GM12878 (cell line): ENCODE results near the gene ZNF281. TPM values are rescaled to one million over a fixed set of nuclear protein-coding genes. Genes with fewer than 3 reads are reported as not detected.

Experiments
- ATAC-seq: fragments of 200-7000 bp; cut with Tn5 transposase; 3 replicates; pipeline ENCODE4 v1.9.1; 2020; ENCODE audit warnings: mild to moderate bottlenecking, moderate library complexity
- BruUV-seq: library from RNA; stranded (reverse); fragments of 400-500 nt; replicated peaks from 2 replicates; lab custom pipeline; 2021; lab: Mats Ljungman, UMichigan
- CTCF ChIA-PET: fragments of 300-600 bp; sonication (Branson Sonifier 250); formaldehyde crosslinking; extraction: SDS; loops from one replicate; lab custom pipeline; 2021; ENCODE audit warnings: inconsistent platforms; lab: Yijun Ruan, JAX
- POLR2A ChIA-PET: fragments of 350-600 bp; formaldehyde crosslinking; extraction: SDS; loops from one replicate; lab custom pipeline; 2021; ENCODE audit warnings: inconsistent platforms; lab: Charles Lee
- RAD21 ChIA-PET: fragments of 300-600 bp; sonication (Branson Sonifier 250); formaldehyde crosslinking; loops from one replicate; lab custom pipeline; 2023; ENCODE audit warnings: antibody characterized with exemption; ENCODE audit not compliant: unreplicated experiment; lab: Charles Lee
- SMC1A ChIA-PET: fragments of 300-600 bp; sonication (Branson Sonifier 250); formaldehyde crosslinking; loops from one replicate; lab custom pipeline; 2023; ENCODE audit not compliant: unreplicated experiment, uncharacterized antibody; lab: Charles Lee
- DNase-seq: peaks from one replicate; pipeline ENCODE4 v3.0.0-alpha.2; 2011; ENCODE audit warnings: low read depth, low spot score
- FAIRE-seq: peaks from 3 replicates; lab custom pipeline; 2011; peaks lifted over from hg19 to GRCh38; lab: Jason Lieb, UNC
- H2AFZ ChIP-seq: 2 replicates; pipeline ENCODE4 v1.6.0; 2011; ENCODE audit warnings: low read depth, low read length, control low read depth; ENCODE audit not compliant: control insufficient read depth
- H3K27ac ChIP-seq: 2 replicates; pipeline ENCODE4 v1.5.1; 2011; ENCODE audit warnings: control low read depth; ENCODE audit not compliant: control insufficient read depth, insufficient read depth
- H3K27me3 ChIP-seq, 2 experiments: replicated peaks in 1 of 2; 2 replicates each; pipeline versions ENCODE4 v1.6.0 to v1.6.1; 2011; ENCODE audit warnings: low read length in 1 of 2; ENCODE audit not compliant: control insufficient read depth in 2 of 2, insufficient read depth in 2 of 2
- H3K36me3 ChIP-seq, 2 experiments: 2 replicates each; pipeline ENCODE4 v1.5.1; 2011; ENCODE audit warnings: low read length in 1 of 2; ENCODE audit not compliant: control insufficient read depth in 2 of 2, insufficient read depth in 2 of 2
- H3K4me1 ChIP-seq: 2 replicates; pipeline ENCODE4 v1.6.1; 2011; ENCODE audit warnings: mild to moderate bottlenecking, low read length, moderate library complexity, mixed read lengths; ENCODE audit not compliant: control insufficient read depth, insufficient read depth
- H3K4me2 ChIP-seq: 2 replicates; pipeline ENCODE4 v1.6.0; 2011; ENCODE audit warnings: control low read depth; ENCODE audit not compliant: control insufficient read depth, insufficient read depth
- H3K4me3 ChIP-seq: fragments of 200-600 bp; sonication (generic); 2 replicates; pipeline ENCODE4 v1.5.1; 2016
- H3K79me2 ChIP-seq: 2 replicates; pipeline ENCODE4 v1.6.0; 2011; ENCODE audit warnings: low read length; ENCODE audit not compliant: control insufficient read depth, insufficient read depth
- H3K9ac ChIP-seq: 2 replicates; pipeline ENCODE4 v1.8.0; 2011; ENCODE audit warnings: low read length, control low read depth, mixed read lengths; ENCODE audit not compliant: control insufficient read depth, insufficient read depth
- H3K9me3 ChIP-seq: replicated peaks from 3 replicates; pipeline ENCODE4 v1.5.1; 2011; ENCODE audit warnings: mild to moderate bottlenecking, low read length; ENCODE audit not compliant: control insufficient read depth, insufficient read depth
- H4K20me1 ChIP-seq: 2 replicates; pipeline ENCODE4 v1.6.0; 2011; ENCODE audit not compliant: control insufficient read depth, insufficient read depth
- CREM ChIP-seq: IDR thresholded peaks from 2 replicates; pipeline ENCODE4 v1.6.1; 2014; ENCODE audit warnings: antibody characterized with exemption, low read depth
- E2F4 ChIP-seq: IDR thresholded peaks from 2 replicates; pipeline ENCODE4 v1.6.1; 2012; ENCODE audit warnings: low read depth, low read length, improper control_type of control experiment
- FOS ChIP-seq: IDR thresholded peaks from 3 replicates; pipeline ENCODE4 v1.6.1; 2011; ENCODE audit warnings: borderline replicate concordance; ENCODE audit not compliant: insufficient read length; ENCODE audit errors: extremely low read depth
- JUND ChIP-seq: IDR thresholded peaks from 2 replicates; pipeline ENCODE4 v1.6.1; 2012; ENCODE audit warnings: low read depth, mild to moderate bottlenecking, low read length, improper control_type of control experiment, moderate library complexity
- MYC ChIP-seq: IDR thresholded peaks from 2 replicates; pipeline ENCODE4 v1.6.1; 2011; ENCODE audit warnings: mild to moderate bottlenecking, low read length, moderate library complexity, inconsistent platforms; ENCODE audit not compliant: insufficient read depth, insufficient replicate concordance, insufficient read length, severe bottlenecking
- NBN ChIP-seq: fragments of 450-650 bp; IDR thresholded peaks from 2 replicates; pipeline ENCODE4 v1.6.1; 2016
- NFIC ChIP-seq: IDR thresholded peaks from 2 replicates; pipeline ENCODE4 v1.6.1; 2012; ENCODE audit warnings: low read depth, mild to moderate bottlenecking, inconsistent platforms, low read length, moderate library complexity
- NKRF ChIP-seq: fragments of 450-650 bp; conservative IDR thresholded peaks from 2 replicates; pipeline ENCODE4 v1.6.1; 2017; ENCODE audit warnings: mild to moderate bottlenecking, moderate library complexity
- NR2C2 ChIP-seq: IDR thresholded peaks from 2 replicates; pipeline ENCODE4 v1.6.1; 2011; ENCODE audit warnings: borderline replicate concordance, low read depth; ENCODE audit not compliant: control insufficient read depth, insufficient read length
- REST ChIP-seq: IDR thresholded peaks from 2 replicates; pipeline ENCODE4 v1.6.1; 2012; ENCODE audit warnings: mild to moderate bottlenecking, low read depth, low read length
- SPI1 ChIP-seq: IDR thresholded peaks from 2 replicates; pipeline ENCODE4 v1.6.1; 2011; ENCODE audit warnings: low read depth, mild to moderate bottlenecking, low read length, moderate library complexity, borderline replicate concordance; ENCODE audit not compliant: insufficient read depth
- STAT1 ChIP-seq: fragments of 450-650 bp; conservative IDR thresholded peaks from 2 replicates; pipeline ENCODE4 v1.6.1; 2014; ENCODE audit warnings: antibody characterized with exemption, mild to moderate bottlenecking
- SUZ12 ChIP-seq: fragments of 200-600 bp; sonication (generic); IDR thresholded peaks from one replicate; pipeline ENCODE4 v1.6.1; 2018; ENCODE audit warnings: antibody characterized with exemption, mild to moderate bottlenecking; ENCODE audit not compliant: unreplicated experiment
- TAF1 ChIP-seq: IDR thresholded peaks from 2 replicates; pipeline ENCODE4 v1.6.1; 2011; ENCODE audit warnings: mild to moderate bottlenecking, low read depth, low read length, borderline replicate concordance
- TARDBP ChIP-seq: IDR thresholded peaks from 2 replicates; pipeline ENCODE4 v1.6.1; 2016; ENCODE audit warnings: borderline replicate concordance
- TCF7 ChIP-seq: IDR thresholded peaks from 2 replicates; pipeline ENCODE4 v1.6.1; 2014; ENCODE audit warnings: antibody characterized with exemption, borderline replicate concordance
- ZNF274 ChIP-seq: IDR thresholded peaks from one replicate; pipeline ENCODE4 v1.8.0; 2011; ENCODE audit not compliant: insufficient read length, insufficient read depth
- ZZZ3 ChIP-seq: IDR thresholded peaks from 2 replicates; pipeline ENCODE4 v1.6.1; 2011; ENCODE audit warnings: low read depth; ENCODE audit not compliant: control insufficient read depth, insufficient read length
- WGBS: methylation state at CpG from one replicate; pipeline ENCODE4 v1.1.6; 2016; ENCODE audit warnings: low lambda C conversion rate; ENCODE audit not compliant: insufficient replicate concordance, insufficient coverage; ENCODE audit errors: missing lambda C conversion rate; 5-methylcytosine and 5-hydroxymethylcytosine counted together
- in situ Hi-C: fragments of 300-500 bp; cut with MboI; formaldehyde crosslinking; loops from 9 replicates; pipeline ENCODE4 v1.14.3; 2018; ENCODE audit warnings: mixed read lengths
- intact Hi-C: fragments of 100-400 bp; cut with micrococcal nuclease; formaldehyde crosslinking; loops from one replicate; pipeline ENCODE4 v1.14.2; 2022; ENCODE audit not compliant: unreplicated experiment
- polyA plus RNA-seq, 11 experiments: library from polyadenylated mRNA; depleted of rRNA in 4 of 11; unstranded in 6 of 11; stranded (reverse) in 5 of 11; fragments of >200 nt; fragmentation: Nextera tagmentation in 4 of 11; fragmentation: Illumina TruSeq in 1 of 11; extraction: Ambion mirVana in 4 of 11; extraction: Trizol in 1 of 11; gene quantifications; 1 replicate in 1 of 11; 2 replicates in 10 of 11; pipeline versions ENCODE4 v1.2.1 to v1.2.3, GENCODE V29; 2011 to 2016; ENCODE audit warnings: inconsistent platforms in 2 of 11, missing spikeins in 2 of 11, low read depth in 1 of 11
- total RNA-seq, 4 experiments: library from RNA; depleted of rRNA in 3 of 4; stranded (reverse); fragments of >200 nt in 3 of 4; fragmentation: Illumina TruSeq in 1 of 4; extraction: Trizol in 1 of 4; gene quantifications; 2 replicates each; pipeline versions ENCODE4 v1.2.1 to v1.2.3, GENCODE V29; 2013 to 2021

ZNF281 gene
- total and polyA plus RNA-seq, 10 of the 15 experiments (the other 5 are each of a cell fraction or from before 2014, with no cell fraction given): 8.3 to 21.8 (median 15.4) TPM

GRCh38 chr1:200399860-200400259 is 10.0 kb downstream of the ZNF281 start:
- no peaks in the 10 kb centered on the region; the same call in none of the 2 replicates for H3K79me2 ChIP-seq
- FAIRE-seq: no peak
- no peak overlapping the region for H3K9ac ChIP-seq
- RAD21 ChIA-PET: interaction anchor here (0.8 kb wide), 1 partner anchor 89 kb away, joined by 3 read pairs; no protein-coding TSS in a partner anchor
- POLR2A ChIA-PET: no interaction called here
- 100% methylated on average over 1 of the region's 1 CpG for WGBS
- no peaks in the 10 kb centered on the region for H3K27me3 ChIP-seq
- DNase-seq: no peak
- H3K4me2 ChIP-seq: no peak overlapping the region
- H3K27ac ChIP-seq: no peak overlapping the region
- SMC1A ChIA-PET: interaction anchor here (1.1 to 2.3 kb wide), 3 partner anchors 11 to 63 kb away, joined by 3 to 8 read pairs (median 4); no protein-coding TSS in a partner anchor
- BruUV-seq: no TSS peak
- H3K4me3 ChIP-seq: no peak overlapping the region
- no peaks in the 10 kb centered on the region for H4K20me1 ChIP-seq
- H3K4me1 ChIP-seq: peaks cover 3% of the 10 kb centered on the region; the same call in 1 of the 2 replicates
- H3K36me3 ChIP-seq: no peaks in the 10 kb centered on the region; a peak in 1 of 4 replicates
- TF ChIP-seq NFIC (no peak), MYC (no peak), CREM (no peak), REST (no peak), NBN (no peak), NKRF (no peak), TCF7 (no peak), ZZZ3 (no peak), SPI1 (no peak), E2F4 (no peak), STAT1 (no peak), JUND (no peak), FOS (no peak), ZNF274 (no peak), TAF1 (no peak), SUZ12 (no peak), TARDBP (no peak), NR2C2 (no peak)
- no peak for ATAC-seq
- H2AFZ ChIP-seq: no peak overlapping the region
- CTCF ChIA-PET: interaction anchor here (1.2 kb wide), 1 partner anchor 91 kb away, joined by 3 read pairs; no protein-coding TSS in a partner anchor
- H3K9me3 ChIP-seq: no peaks in the 10 kb centered on the region
- intact Hi-C loops (no loop called here), in situ Hi-C loops (no loop called here)
